GM19043 (cell line): ENCODE data around the gene DCTN2.
"Not testable (repeated sequence)": the region's sequence is repeated elsewhere in the genome, so short reads cannot be mapped to it uniquely, and the experiment has no call there.

Experiments used
- ATAC-seq: cut with Tn5 transposase; IDR thresholded peaks from one replicate; pipeline ENCODE4 v1.9.1; 2021; ENCODE audit warnings: low read depth; ENCODE audit not compliant: unreplicated experiment

DCTN2 gene

GRCh38 chr12:57577981-57578758 lies 31.2 kb upstream of the DCTN2 start:
- no peak for ATAC-seq

- ATAC-seq, result no peak
Observed at GRCh38 chr12:57576613-57577160, 29.7 kb upstream of the DCTN2 start.

GRCh38 chr12:57575771-57576612 lies 29.0 kb upstream of the DCTN2 start:
- no peak for ATAC-seq

GRCh38 chr12:57574795-57575194 lies 27.8 kb upstream of the DCTN2 start:
- no peak for ATAC-seq

GRCh38 chr12:57571926-57572762 lies 25.2 kb upstream of the DCTN2 start:
- no peak for ATAC-seq

- not testable (repeated sequence) for ATAC-seq
Observed at GRCh38 chr12:57570438-57570837, 23.4 kb upstream of the DCTN2 start.

GRCh38 chr12:57569858-57570257 lies 22.9 kb upstream of the DCTN2 start:
- no peak for ATAC-seq

GRCh38 chr12:57568838-57569237 lies 21.8 kb upstream of the DCTN2 start:
- ATAC-seq, result no peak

GRCh38 chr12:57564178-57564740 lies 17.3 kb upstream of the DCTN2 start:
- no peak for ATAC-seq

- no peak for ATAC-seq
Observed at GRCh38 chr12:57563358-57563757, 16.4 kb upstream of the DCTN2 start.

GRCh38 chr12:57561117-57561516 lies 14.1 kb upstream of the DCTN2 start:
- ATAC-seq, result not testable (repeated sequence)

GRCh38 chr12:57560516-57560915 lies 13.5 kb upstream of the DCTN2 start:
- ATAC-seq, result no peak

- ATAC-seq, result no peak
Observed at GRCh38 chr12:57558864-57559263, 11.9 kb upstream of the DCTN2 start.

- no peak for ATAC-seq
Observed at GRCh38 chr12:57554897-57555296, 7.9 kb upstream of the DCTN2 start.

- ATAC-seq, result no peak
Observed at GRCh38 chr12:57554453-57554852, 7.5 kb upstream of the DCTN2 start.

GRCh38 chr12:57553343-57554202 lies 6.6 kb upstream of the DCTN2 start:
- no peak for ATAC-seq

GRCh38 chr12:57552835-57553313 lies 5.9 kb upstream of the DCTN2 start:
- ATAC-seq, result no peak

GRCh38 chr12:57552306-57552651 lies 5.3 kb upstream of the DCTN2 start:
- no peak for ATAC-seq

- no peak for ATAC-seq
Observed at GRCh38 chr12:57551637-57552305, 4.8 kb upstream of the DCTN2 start.
